MCF 10A (cell line): ENCODE measurements around the gene PRKG1. TPM values are rescaled to one million over a fixed set of nuclear protein-coding genes. Genes with fewer than 3 reads are reported as not detected.

Experiments
- BruUV-seq: library from RNA; stranded (reverse); fragments of 400-500 nt; replicated peaks from 2 replicates; lab custom pipeline; 2021; lab: Mats Ljungman, UMichigan
- CTCF ChIA-PET: fragments of 300-600 bp; sonication (Branson Sonifier 250); formaldehyde crosslinking; extraction: SDS; loops from one replicate; lab custom pipeline; 2021; ENCODE audit warnings: antibody characterized with exemption, inconsistent platforms; lab: Yijun Ruan, JAX
- POLR2A ChIA-PET: fragments of 300-600, 350-650 bp; sonication (Branson Sonifier 250); formaldehyde crosslinking; extraction: SDS; loops from one replicate; lab custom pipeline; 2020; ENCODE audit warnings: antibody characterized with exemption, inconsistent platforms; lab: Yijun Ruan, JAX
- DNase-seq: peaks from one replicate; pipeline ENCODE4 v3.0.0-alpha.2; 2018; ENCODE audit not compliant: unreplicated experiment
- H3K27ac Mint-ChIP-seq: one replicate; pipeline ENCODE4 v1.8.0; 2022; ENCODE audit warnings: mild to moderate bottlenecking, low read depth, mixed read lengths; ENCODE audit not compliant: unreplicated experiment
- H3K27me3 Mint-ChIP-seq: one replicate; pipeline ENCODE4 v1.8.0; 2022; ENCODE audit warnings: mixed read lengths; ENCODE audit not compliant: insufficient read depth, unreplicated experiment
- H3K36me3 Mint-ChIP-seq: one replicate; pipeline ENCODE4 v1.8.0; 2022; ENCODE audit warnings: mild to moderate bottlenecking, moderate library complexity, mixed read lengths; ENCODE audit not compliant: insufficient read depth, unreplicated experiment
- H3K4me1 Mint-ChIP-seq: one replicate; pipeline ENCODE4 v1.8.0; 2022; ENCODE audit warnings: mixed read lengths; ENCODE audit not compliant: insufficient read depth, unreplicated experiment
- H3K4me3 Mint-ChIP-seq: one replicate; pipeline ENCODE4 v1.8.0; 2022; ENCODE audit warnings: mild to moderate bottlenecking, moderate library complexity, mixed read lengths; ENCODE audit not compliant: unreplicated experiment
- H3K9me3 Mint-ChIP-seq: one replicate; pipeline ENCODE4 v1.8.0; 2022; ENCODE audit warnings: mixed read lengths; ENCODE audit not compliant: unreplicated experiment
- intact Hi-C: fragments of 100-400 bp; cut with micrococcal nuclease; formaldehyde crosslinking; loops from 2 replicates; pipeline ENCODE4 v1.14.1; 2022
- total RNA-seq: library from RNA; stranded (reverse); gene quantifications from 2 replicates; pipeline ENCODE4 v1.2.3, GENCODE V29; 2022
- TF ChIP-seq, protein P1 (sequence below): fragments of 200-600 bp; IDR thresholded peaks from one replicate; pipeline ENCODE4 v1.8.0; 2022; ENCODE audit warnings: antibody characterized with exemption, mild to moderate bottlenecking; ENCODE audit not compliant: unreplicated experiment

Gene PRKG1
- total RNA-seq, 1 experiment from 2014 or later = 0.09 TPM

DNA sequence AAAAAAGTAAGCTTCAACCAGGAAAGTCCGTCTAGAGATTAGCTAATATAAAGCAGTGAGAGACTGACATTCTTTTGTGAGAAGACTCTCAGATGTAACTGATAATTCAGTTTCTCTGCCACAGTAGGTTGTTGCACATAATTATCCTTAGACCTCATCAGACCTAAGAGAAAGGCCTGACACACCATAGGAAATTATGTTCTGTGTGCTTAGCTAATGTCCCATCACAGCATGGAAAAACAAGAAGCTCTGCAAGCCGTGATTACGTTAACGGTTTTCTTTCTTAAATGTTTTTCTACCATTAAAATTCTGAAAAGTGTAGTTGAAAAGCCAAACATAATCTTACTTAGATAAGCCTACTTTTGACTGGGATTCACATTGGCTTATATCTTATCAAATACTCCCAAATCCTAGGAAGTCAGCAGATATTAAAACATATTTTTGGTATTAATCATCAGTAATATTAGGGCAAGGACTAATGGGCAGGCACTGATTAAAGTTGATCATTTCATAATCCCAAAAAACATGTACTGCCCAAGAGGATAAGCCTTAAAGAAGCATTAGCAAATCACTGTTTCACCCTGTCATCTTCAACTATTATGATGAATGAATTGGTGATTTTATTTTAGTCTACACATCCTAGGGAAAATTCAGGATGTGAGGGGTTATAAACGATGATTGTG lies 619.9 kb downstream of the PRKG1 start:
- intact Hi-C loops = no loop called here
- BruUV-seq = no TSS peak
- H3K27me3 Mint-ChIP-seq = no peaks in the 10 kb centered on the region
- peaks cover 16% of the 10 kb centered on the region for H3K4me1 Mint-ChIP-seq
- DNase-seq = no peak
- peaks cover 38% of the 10 kb centered on the region for H3K36me3 Mint-ChIP-seq
- CTCF ChIA-PET = interaction anchor here (0.5 to 1.0 kb wide), 3 partner anchors 16 to 1737 kb away, joined by 3 read pairs; no protein-coding TSS in a partner anchor
- POLR2A ChIA-PET = interaction anchor here (0.7 to 1.6 kb wide), 2 partner anchors 12 to 310 kb away, joined by 3 to 5 read pairs; no protein-coding TSS in a partner anchor
- H3K4me3 Mint-ChIP-seq = no peak overlapping the region
- TF ChIP-seq, protein P1, sequence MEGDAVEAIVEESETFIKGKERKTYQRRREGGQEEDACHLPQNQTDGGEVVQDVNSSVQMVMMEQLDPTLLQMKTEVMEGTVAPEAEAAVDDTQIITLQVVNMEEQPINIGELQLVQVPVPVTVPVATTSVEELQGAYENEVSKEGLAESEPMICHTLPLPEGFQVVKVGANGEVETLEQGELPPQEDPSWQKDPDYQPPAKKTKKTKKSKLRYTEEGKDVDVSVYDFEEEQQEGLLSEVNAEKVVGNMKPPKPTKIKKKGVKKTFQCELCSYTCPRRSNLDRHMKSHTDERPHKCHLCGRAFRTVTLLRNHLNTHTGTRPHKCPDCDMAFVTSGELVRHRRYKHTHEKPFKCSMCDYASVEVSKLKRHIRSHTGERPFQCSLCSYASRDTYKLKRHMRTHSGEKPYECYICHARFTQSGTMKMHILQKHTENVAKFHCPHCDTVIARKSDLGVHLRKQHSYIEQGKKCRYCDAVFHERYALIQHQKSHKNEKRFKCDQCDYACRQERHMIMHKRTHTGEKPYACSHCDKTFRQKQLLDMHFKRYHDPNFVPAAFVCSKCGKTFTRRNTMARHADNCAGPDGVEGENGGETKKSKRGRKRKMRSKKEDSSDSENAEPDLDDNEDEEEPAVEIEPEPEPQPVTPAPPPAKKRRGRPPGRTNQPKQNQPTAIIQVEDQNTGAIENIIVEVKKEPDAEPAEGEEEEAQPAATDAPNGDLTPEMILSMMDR = no peak
- H3K27ac Mint-ChIP-seq = no peak overlapping the region
- H3K9me3 Mint-ChIP-seq = no peaks in the 10 kb centered on the region

GRCh38 chr10:51696251-51696650 lies 622.0 kb downstream of the PRKG1 start:
- BruUV-seq = no TSS peak
- Mint-ChIP-seq H3K4me3 (no peak overlapping the region), H3K27ac (no peak overlapping the region)

GRCh38 chr10:51698473-51699063 lies 624.3 kb downstream of the PRKG1 start:
- Mint-ChIP-seq H3K36me3 (peaks cover 42% of the 10 kb centered on the region), H3K27me3 (no peaks in the 10 kb centered on the region), H3K4me1 (peaks cover 16% of the 10 kb centered on the region), H3K9me3 (no peaks in the 10 kb centered on the region), H3K4me3 (peak overlapping the region; percentile 99), H3K27ac (peak overlapping the region; percentile 100)
- intact Hi-C loops = no loop called here
- no TSS peak for BruUV-seq
- DNase-seq = no peak
- POLR2A ChIA-PET = interaction anchor here (0.6 to 1.2 kb wide), 4 partner anchors 17 to 573 kb away, joined by 3 to 4 read pairs (median 4); no protein-coding TSS in a partner anchor
- TF ChIP-seq, protein P1 = no peak
- CTCF ChIA-PET = interaction anchor here (0.6 to 2.2 kb wide), 5 partner anchors 16 to 613 kb away, joined by 3 to 10 read pairs (median 3); no protein-coding TSS in a partner anchor

More at GRCh38 chr10:51696251-51696650, 622.0 kb downstream of the PRKG1 start:
- intact Hi-C loops = no loop called here
- ChIA-PET CTCF (no interaction called here), POLR2A (no interaction called here)
- DNase-seq = no peak
- H3K9me3 Mint-ChIP-seq = no peaks in the 10 kb centered on the region
- H3K27me3 Mint-ChIP-seq = no peaks in the 10 kb centered on the region
- TF ChIP-seq, protein P1 = no peak
- peaks cover 16% of the 10 kb centered on the region for H3K4me1 Mint-ChIP-seq
- peaks cover 42% of the 10 kb centered on the region for H3K36me3 Mint-ChIP-seq

- POLR2A ChIA-PET = interaction anchor here (0.6 to 1.2 kb wide), 3 partner anchors 17 to 573 kb away, joined by 3 to 4 read pairs (median 4); no protein-coding TSS in a partner anchor
- H3K27me3 Mint-ChIP-seq = no peaks in the 10 kb centered on the region
- peaks cover 42% of the 10 kb centered on the region for H3K36me3 Mint-ChIP-seq
- DNase-seq = no peak
- intact Hi-C loops = no loop called here
- TSS peak; percentile 59 for BruUV-seq
- TF ChIP-seq, protein P1 = no peak
- CTCF ChIA-PET = interaction anchor here (0.6 to 2.2 kb wide), 3 partner anchors 16 to 614 kb away, joined by 3 to 10 read pairs (median 3); no protein-coding TSS in a partner anchor
- no peaks in the 10 kb centered on the region for H3K9me3 Mint-ChIP-seq
- H3K4me1 Mint-ChIP-seq = peaks cover 16% of the 10 kb centered on the region
- H3K4me3 Mint-ChIP-seq = peak overlapping the region; percentile 99
- peak overlapping the region; percentile 100 for H3K27ac Mint-ChIP-seq
These were observed 624.8 kb downstream of the PRKG1 start for GRCh38 chr10:51699145-51699474.
